Cerebellar cortex (tissue), 1 donor: ENCODE data around the gene PLPPR5.
"Not testable (repeated sequence)": the region's sequence is repeated elsewhere in the genome, so short reads cannot be mapped to it uniquely, and the experiment has no call there.

Experiments
- DNase-seq: peaks from one replicate; pipeline ENCODE4 v3.0.0-alpha.2; 2015; ENCODE audit warnings: low spot score

Gene PLPPR5

DNA sequence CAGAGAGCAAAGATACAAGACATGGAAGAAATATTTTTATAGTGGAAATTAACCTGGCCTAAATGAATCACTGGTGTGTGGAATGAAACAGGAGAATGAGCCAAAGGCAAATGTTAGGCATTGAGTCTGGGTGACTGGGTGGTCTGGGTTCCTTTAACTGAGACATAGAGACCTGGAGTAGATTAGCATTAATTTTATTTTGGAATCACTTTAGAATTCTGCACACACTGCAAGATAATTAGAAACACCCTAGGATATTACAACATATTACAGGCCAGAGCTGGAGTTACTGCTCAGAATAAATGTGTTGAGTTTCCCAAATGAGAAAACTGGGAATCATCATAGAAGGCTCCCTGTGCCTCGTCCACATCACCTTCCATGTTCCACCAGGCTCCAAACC lies 85.5 kb downstream of the PLPPR5 start:
- DNase-seq = no peak

DNA sequence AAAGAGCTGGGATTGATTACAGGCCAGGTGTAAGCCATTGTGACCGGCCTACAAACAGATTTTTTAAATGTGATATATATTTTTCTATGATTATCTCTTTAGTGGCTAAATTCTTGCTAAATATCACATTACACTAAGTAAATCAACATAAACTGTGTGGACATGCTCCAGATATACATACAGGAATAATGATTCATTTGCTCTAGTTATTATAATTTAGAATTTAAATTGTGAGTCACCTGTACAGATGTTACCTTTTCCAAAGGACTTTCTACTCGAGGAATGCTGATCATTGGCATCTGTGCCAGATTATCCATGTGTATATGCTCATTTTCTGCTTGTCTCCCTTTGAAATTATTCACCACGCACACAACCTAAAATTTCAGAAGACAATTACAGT lies 90.1 kb downstream of the PLPPR5 start:
- no peak for DNase-seq

DNA sequence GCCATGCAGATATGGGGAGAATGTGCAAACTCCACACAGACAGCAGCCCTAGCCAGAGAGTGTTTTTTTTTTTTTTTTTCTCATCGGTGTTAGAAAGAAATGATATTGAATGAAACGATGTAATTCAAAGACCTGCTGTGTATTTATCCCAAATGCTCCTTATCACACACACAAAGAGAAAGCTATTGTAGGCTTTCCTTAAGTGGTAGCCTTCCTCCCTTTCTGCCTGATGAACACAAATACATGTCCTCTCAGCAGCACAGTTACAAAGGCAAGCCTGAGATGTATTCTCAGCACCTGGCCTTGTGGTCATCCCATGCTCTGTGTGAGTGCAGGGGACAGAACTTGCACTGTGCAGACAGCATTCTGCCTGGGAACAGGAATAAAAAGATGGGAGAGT lies 93.8 kb downstream of the PLPPR5 start:
- peak; percentile 5 for DNase-seq

DNA sequence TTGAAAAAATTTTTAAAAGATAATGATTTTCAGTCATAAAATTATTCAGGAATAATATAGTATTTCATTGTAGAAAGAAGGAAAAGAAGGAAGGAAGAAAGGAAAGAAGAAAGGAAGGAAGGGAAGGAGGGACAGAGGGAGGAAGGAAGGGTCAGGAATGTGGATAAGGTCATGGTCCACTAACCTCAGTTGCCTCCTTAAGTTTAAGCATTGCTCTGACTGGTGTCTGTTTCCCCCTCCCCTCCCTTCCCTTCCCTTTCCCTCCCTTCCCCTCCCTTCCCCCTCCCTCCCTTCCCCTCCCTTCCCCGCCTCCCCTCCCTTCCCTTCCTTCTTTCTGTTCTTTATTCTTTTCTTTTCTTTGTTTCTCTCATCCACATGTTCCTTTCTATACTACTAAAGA lies 95.7 kb downstream of the PLPPR5 start:
- DNase-seq = no peak

DNA sequence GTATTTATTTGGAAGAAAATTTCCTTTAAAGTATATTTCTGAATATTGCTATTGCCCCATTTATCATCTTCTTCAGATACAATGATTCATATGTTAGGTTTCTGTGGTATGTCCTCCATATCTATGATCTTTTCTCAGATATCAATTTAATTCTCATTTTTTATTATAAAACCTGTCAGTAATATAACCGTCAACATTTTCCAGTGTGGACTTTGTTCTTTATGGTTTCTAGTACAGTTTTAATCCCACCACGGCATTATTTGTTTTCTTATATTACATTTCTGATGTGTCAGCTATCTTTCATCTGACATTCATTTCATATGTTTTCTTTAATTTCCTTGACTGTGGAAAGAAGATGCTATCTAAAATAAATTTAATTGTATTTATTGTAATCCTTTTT lies 97.9 kb downstream of the PLPPR5 start:
- DNase-seq = no peak

DNA sequence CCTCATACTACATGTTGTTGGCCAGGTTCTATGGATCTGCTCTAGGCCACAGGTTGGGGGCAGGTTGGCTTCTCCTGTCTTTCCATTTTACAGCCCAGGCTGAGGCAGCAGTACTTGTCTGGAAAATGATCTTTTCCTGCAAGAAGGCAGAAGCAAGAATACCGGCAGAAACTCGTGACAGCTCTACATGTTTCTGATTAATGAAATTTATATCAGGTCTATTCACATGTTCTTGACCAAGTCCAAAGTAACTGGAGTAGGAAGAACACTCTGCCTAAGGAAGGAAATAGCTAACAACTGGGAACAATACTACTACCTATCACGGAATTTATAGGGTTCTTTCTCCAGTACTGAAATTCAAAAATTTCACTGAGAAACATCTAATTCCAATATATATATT lies 98.3 kb downstream of the PLPPR5 start:
- DNase-seq = no peak

DNA sequence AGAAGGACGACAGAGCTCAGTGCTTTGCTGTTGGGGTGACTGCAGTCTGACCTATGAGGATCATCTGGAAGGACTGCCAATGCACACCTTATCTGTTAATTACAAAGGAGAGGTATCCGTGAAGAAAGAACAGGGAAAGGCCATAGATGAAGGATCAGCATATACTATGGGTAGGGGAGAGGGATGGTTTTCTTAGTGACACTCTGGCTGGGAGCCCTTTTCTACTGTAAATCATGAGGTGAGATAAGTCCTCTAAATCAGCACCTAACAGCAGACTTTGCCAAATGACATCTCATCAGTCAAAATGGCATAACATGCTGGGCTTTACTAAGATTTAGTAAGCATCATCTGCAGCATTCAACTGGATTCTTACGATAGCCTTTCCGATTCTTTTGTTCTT lies 100.0 kb downstream of the PLPPR5 start:
- no peak for DNase-seq

DNA sequence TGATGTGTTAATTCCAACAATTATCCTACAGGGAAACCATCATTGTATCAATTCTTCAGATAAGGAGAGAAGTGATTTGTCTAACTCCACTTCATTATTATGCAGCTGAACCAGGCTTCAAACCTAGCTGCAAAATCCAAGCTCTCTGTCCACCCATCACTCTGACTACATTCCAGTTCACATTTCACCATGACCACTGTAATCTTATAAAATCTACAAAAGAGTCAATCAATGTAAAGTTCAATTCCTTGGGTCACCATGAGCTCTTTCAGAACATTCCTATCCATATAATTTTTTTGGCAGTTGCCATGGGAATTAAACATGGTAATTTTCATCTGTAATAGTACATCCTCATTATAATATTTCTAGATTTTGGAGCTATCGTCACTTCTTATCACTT lies 100.9 kb downstream of the PLPPR5 start:
- DNase-seq = no peak

DNA sequence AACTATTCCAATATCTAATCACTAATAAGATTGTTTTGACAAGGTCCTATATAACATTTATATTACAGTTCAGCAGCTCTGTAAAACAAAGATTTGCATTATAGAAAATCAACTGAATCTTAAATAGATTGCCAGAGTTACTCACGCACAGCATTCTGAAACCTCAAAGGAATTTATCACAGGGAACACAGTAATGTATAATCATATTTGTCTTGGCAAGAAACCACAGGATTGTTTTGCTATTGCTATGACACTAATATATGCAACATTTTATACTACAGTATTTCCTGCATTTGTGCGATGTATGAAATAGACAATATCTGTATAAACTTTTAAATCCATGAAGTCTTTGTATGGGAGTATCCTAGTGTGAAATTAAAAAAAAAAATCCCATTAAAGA lies 101.4 kb downstream of the PLPPR5 start:
- no peak for DNase-seq

DNA sequence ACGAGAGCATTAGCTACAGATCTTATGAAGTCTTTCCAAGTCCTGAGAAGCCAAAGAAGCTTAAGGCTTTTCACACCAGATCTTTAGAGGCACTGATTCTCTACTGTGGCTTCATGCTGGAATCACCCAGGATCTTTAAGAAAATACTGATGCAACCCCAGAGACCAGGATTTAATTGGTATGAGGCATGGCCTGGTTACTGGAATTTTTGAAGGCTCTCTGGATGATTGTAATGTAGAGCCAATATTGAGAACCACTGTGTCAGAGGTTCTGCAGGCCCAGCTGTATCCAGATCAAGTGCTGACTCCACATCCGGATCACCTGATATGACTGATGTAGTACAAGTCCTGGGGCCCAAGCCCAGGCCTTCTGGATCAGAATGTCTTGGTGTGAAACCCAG lies 105.7 kb downstream of the PLPPR5 start:
- peak; percentile 7 for DNase-seq

DNA sequence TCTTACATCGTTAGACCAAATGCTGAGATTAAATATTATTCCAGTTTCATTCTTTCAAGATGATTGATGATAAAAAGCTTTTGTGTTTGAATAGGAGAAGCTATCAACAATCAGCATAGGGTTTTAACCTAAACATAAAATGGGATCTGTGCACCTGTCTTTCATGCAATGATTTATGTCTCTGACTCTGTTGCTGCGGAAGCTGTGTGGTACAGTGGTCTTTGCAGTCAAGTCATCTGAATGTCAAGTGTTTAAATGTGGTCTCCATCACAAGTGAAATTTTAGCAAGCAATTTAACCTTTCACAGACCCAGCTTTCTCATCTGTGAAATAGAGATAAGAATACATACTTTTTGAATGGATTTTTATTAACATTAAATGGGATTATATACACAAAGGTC lies 107.2 kb downstream of the PLPPR5 start:
- DNase-seq = no peak

DNA sequence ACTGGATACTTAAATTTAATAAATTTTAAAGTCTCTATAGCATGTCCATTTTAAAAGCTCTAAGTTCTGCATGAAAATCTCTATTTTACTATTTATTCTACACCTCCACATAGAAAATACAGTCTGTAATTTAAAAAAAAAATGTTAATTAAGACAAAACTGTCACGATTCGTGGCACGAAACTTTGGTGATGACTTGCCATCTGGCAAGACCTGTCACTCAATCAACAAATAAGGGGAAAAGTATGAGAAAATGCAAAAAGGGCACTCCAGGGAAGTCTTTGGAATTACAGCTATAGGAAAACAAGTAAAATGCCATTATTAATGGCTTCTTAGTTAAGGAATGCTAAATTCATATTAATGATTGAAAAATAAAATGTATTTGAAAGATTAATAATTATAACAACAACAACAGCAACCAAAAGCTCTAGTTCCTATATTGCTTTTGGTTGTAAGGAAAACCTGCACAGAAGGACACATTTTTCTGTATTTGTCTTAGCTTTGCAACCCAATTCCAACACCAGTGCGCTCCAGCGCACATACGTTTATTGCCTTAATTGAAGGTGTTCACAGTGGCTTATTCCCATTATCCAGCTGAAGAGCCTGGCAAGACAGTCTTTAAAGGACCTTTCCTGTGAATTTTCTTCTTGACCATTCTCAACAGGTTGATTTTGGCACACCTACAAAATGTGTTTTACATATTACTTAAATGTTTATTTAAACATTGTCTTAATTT lies 107.8 kb downstream of the PLPPR5 start:
- no peak for DNase-seq

DNA sequence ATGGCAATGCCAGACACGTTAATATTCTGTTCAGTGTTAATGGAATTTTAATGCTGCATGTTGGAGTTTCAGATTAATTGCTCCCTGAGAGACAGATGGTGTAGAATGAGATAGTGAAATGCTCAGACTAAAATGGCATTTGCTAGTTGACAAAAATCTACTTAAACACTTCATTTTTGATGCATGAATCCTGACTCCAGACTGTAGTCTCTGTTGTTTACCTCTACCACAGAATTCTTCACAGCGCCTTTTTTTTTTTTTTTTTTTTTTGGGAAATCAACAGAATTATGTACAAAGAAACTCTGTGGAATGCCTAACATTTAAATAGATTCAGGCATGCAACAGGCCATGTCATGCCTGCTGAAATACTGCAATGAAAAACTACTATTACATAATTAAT lies 111.3 kb downstream of the PLPPR5 start:
- DNase-seq = no peak

DNA sequence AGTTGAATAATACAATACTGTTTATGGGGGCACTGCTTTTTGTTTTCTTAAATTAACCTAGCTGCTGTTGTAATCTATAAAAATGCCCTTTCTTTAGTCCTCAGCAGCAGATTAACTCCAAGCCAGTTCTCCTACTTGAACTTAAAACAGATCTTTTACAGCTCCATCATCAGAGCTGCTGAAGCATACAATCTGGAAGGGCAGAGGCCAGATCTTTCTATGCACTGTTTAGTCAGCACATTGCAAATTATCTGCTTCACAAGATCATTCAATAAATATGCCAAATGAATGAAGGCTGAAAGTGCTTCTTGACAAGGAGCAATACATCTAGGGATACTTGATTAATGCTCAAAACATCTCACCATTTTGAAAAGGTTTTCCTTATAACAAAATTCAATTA lies 115.8 kb downstream of the PLPPR5 start:
- DNase-seq = no peak

DNA sequence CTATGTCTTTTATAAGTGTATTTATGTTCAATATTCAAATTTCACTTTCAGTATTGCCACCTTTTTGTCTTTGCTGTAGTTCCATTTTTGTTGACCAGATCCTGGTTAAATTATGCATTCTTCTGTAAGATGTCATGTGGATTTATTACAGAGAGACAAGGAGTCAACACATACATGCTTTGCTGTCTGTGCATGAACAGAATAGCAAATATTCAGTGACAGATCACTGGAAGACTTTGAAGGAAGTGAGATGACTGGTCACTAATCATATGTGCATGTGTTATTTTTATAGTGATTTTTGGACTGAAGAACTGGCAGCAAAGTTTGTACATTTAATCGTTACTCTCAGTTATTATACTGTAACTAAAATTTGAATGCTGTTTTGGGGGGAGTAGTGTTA lies 117.2 kb downstream of the PLPPR5 start:
- DNase-seq = no peak

DNA sequence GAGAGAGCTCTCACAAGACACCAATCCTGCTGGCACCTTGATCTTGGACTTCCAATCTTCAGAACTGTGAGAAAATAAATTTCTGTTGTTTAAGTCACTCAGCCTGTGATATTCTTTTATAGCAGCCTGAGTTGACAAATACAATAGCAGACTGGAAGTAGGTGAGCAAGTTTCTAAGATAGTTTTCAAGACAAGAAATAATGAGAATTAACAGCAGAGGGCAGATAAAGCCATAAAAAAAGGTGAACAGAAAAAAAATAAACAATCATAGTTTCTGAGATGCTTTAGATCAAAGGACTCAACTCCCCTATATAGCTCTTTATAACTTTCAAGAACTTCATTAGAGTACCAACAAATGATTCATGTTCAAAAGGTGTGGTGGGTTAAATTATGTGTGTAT lies 119.8 kb downstream of the PLPPR5 start:
- DNase-seq = no peak

DNA sequence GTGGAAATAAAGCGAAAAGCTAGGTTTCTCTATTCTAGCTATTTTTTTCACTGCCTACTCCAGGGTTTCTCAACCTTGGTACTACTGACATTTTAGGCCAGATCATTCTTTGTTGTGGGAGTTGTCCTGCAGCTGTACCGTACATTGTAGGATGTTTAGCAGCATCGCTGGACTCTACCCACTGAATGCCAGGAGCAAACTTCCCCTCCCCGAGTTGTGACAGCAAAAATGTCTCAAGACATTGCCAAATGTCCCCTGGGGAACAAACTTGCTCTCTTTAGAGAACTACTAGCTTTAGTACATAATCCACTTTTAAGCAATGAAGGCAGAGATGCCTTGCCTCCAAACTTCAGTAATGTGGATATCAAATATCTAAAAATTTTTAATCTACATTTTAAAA lies 122.8 kb downstream of the PLPPR5 start:
- no peak for DNase-seq

DNA sequence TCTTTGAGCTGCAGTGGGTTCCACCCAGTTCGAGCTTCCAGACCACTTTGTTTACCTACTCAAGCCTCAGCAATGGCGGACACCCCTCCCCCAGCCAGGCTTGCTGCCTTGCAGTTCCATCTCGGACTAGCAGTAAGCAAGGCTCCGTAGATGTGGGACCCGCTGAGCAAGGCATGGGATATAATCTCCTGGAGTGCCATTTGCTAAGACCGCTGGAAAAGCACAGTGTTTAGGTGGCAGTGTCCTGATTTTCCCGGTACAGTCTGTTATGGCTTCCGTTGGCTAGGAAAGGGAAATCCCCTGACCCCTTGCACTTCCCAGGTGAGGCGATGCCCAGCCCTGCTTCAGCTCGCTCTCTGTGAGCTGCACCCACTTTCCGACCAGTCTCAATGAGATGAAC lies 123.4 kb downstream of the PLPPR5 start:
- DNase-seq = not testable (repeated sequence)

DNA sequence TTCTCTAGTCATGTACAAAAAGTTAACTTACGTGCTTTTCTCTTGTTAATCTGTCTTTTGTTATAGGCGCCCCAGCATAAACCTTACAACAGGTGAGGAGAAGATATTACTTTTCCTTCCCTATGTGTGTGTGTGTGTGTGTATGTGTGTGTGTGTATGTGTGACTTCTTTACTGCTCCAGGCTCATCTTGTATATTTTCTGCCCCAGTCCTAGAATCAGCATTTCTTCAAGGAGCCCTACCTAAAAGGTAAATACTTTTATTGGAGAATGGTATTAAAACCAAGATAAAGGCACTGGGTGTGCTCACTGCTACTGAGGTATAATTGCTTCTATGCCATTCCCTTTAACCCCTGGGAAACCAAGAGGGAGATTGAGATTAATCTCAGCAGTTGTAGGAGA lies 129.8 kb downstream of the PLPPR5 start:
- DNase-seq = no peak

DNA sequence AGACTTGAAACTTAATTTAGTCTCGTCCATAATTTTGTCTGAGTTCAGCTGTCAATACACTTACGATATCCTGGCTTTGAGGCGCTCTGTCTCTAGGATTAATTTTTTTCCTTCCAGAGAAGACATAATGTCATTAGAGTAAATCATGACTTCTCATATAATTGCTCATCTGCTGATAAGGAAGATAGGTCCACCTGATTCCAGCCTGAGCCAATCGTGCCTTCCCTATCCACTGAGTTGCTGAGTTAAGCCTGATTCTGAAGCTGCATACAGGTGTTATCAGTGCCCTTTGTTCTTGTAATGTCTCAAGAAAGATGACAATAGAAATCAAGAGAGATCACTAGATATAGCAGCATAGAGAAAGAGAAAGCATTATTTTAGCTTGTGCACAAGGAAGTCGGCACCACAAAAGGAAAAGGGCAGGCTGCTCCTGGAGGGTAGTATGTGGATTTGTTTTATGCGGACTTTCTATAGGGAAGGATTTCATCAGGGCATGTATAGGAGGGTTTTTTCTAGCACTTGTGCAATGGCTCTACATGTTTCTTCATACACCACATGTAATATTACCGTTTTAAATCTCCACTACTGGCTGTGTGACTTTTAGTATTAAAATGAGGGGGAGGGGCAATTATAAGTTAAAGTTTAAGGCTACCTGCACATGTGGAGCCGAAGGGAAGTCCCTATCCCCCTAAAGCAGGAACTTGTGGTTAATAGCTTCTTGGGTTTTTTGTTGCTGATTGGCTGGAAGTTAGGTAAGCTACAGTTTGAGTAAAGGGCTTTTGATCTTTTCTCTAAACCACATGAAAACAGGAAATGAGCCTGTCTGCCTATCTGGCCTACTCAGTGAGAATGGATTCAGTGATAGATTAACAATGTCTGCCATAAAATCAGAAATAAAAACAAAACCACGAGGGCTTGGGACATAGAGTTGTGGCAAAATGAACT lies 133.4 kb downstream of the PLPPR5 start:
- DNase-seq = no peak

DNA sequence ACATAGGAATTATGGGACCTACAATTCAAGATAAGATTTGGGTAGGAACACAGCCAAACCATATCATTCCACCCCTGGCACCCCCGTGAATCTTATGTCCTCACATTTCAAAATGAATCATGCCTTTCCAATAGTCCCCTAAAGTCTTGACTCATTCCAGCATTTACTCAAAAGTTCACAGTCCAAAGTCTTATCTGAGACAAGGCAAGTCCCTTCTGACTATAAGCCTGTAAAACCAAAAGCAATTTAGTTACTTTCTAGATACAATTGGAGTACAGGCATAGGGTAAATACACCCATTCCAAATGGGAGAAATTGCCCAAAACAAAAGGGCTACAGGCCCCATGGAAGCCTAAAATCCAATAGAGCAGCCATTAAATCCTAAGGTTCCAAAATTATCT lies 138.9 kb downstream of the PLPPR5 start:
- DNase-seq = no peak

DNA sequence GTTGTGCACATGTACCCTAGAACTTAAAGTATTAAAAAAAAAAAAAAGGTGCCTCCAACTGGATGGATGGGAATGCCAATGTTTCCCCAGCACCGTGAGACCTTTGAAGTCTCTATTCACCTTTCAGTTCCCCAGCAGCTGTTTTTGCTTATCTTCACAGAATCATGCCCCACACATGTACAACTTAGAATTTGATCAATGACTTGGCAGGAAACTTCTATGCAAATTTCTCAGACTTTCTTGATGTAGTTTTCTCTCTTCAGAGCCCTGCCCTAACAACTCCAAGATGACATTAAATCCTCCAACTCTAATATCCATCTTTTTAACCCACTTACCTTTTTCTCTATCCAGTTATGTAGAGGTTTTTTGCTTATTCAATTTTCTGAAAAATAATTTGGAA lies 144.3 kb downstream of the PLPPR5 start:
- DNase-seq = no peak

DNA sequence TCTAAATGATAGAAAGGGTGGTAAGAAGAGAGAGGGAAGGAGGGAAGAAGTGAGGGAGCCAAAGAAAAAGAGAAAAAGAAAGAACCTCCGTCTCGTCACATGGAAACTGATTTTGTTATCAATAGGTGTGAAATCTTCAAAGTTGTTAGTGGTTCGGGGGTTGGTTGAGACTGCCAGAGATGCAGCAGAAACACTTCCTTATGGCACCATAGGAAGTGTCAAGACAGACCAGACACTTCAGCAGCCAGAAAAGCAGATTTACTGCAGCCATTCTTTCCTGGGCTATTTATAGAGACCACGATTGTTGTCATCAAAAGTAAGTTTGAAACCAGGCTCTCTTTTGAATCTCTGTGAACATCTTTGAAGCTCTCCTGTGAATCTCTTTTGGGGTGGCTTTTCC lies 150.5 kb downstream of the PLPPR5 start:
- DNase-seq = no peak
